Adrenal gland (tissue), 12 donors: ENCODE data around the gene MBD2. TPM values are rescaled to one million over a fixed set of nuclear protein-coding genes. Genes with fewer than 3 reads are reported as not detected.

ENCODE experiments used
- DNase-seq, 7 donors: peaks; one replicate each; pipeline ENCODE4 v3.0.0-alpha.2; 2019 to 2020
- H3K27ac ChIP-seq, 5 donors: fragments of 200-600 bp; sonication (generic) in 4 of 5; 1 replicate in 3 of 5; 2 replicates in 2 of 5; pipeline versions ENCODE4 v1.5.1 to v1.8.0; 2016 to 2020; ENCODE audit warnings: mild to moderate bottlenecking in 1 of 5
- H3K27me3 ChIP-seq: fragments of 200-600 bp; 2 replicates; pipeline ENCODE4 v1.8.0; 2021
- H3K36me3 ChIP-seq, 2 donors: fragments of 200-600 bp; replicated peaks in 1 of 2; 1 replicate in 1 of 2; 2 replicates in 1 of 2; pipeline versions ENCODE4 v1.5.1 to v1.8.0; 2018 to 2022
- H3K4me1 ChIP-seq, 2 donors: fragments of 200-600 bp; replicated peaks in 1 of 2; 1 replicate in 1 of 2; 2 replicates in 1 of 2; pipeline versions ENCODE4 v1.5.1 to v1.8.0; 2018 to 2021
- H3K4me3 ChIP-seq, 4 donors: fragments of 200-600 bp; sonication (generic) in 3 of 4; one replicate each; pipeline ENCODE4 v1.5.1; 2016 to 2018
- H3K9me3 ChIP-seq, 3 donors: fragments of 200-600 bp; sonication (generic) in 1 of 3; replicated peaks in 1 of 3; 1 replicate in 2 of 3; 2 replicates in 1 of 3; pipeline versions ENCODE4 v1.5.1 to v1.8.0; 2016 to 2021
- POLR2A ChIP-seq, 2 donors: fragments of 450-650 bp; IDR thresholded peaks; one replicate each; pipeline ENCODE4 v1.6.1; 2017; ENCODE audit warnings: antibody characterized with exemption in 2 of 2, mild to moderate bottlenecking in 2 of 2, moderate library complexity in 1 of 2
- WGBS, 4 donors: extraction: QIAGEN DNeasy Blood & Tissue Kit in 2 of 4; methylation state at CpG; one replicate each; pipeline versions ENCODE4 v1.1.5 to v1.1.7; 2013 to 2017; 5-methylcytosine and 5-hydroxymethylcytosine counted together
- intact Hi-C, 2 donors: fragments of 100-400 bp; cut with DNase I; formaldehyde crosslinking; loops; one replicate each; pipeline versions ENCODE4 v1.14.1 to v1.15.0; 2022 to 2023
- polyA plus RNA-seq, 3 donors: library from polyadenylated mRNA; stranded (reverse); fragments of 200-250 nt in 2 of 3; fragments of 350-450 nt in 1 of 3; fragmentation: Illumina TruSeq in 1 of 3; extraction: RNeasy Lipid Tissue Mini Kit (QIAGEN cat#74804) in 1 of 3; gene quantifications; one replicate each; pipeline ENCODE4 v1.2.3, GENCODE V29; 2013 to 2014
- total RNA-seq, 9 donors: library from RNA; depleted of rRNA in 4 of 9; stranded (reverse); fragments of >200 nt in 4 of 9; fragments of 120-200 nt in 1 of 9; fragmentation: NEBNext Ultra II Directional in 1 of 9; extraction: Animal tissue kit (Norgen Biotek cat#: 25700) in 1 of 9; gene quantifications; one replicate each; pipeline versions ENCODE4 v1.1.0 to v1.2.4, GENCODE V29; 2013 to 2023
- TF ChIP-seq, protein P1 (sequence below), 6 experiments: fragments of 450-650 bp in 4 of 6; fragments of 200-600 bp in 2 of 6; sonication (generic) in 1 of 6; IDR thresholded peaks; 1 replicate in 5 of 6; 2 replicates in 1 of 6; pipeline versions ENCODE4 v1.5.1 to v1.8.0; 2016 to 2021; ENCODE audit warnings: antibody characterized with exemption in 6 of 6, mild to moderate bottlenecking in 2 of 6, moderate library complexity in 1 of 6
- donor health status: healthy with polysubstance abuse.
- donor health status: Bipolar disorder and iron deficiency.
- donor health status: DM: yes; HTN: yes; CAD: no.
- donor health status: DM: no; HTN: no; CAD: no.
- donor health status: DM: no; HTN: no; CAD: no.
- donor health status: DM: yes; HTN: yes; CAD: no.

Gene MBD2
- total and polyA plus RNA-seq, 12 donors, result 13.5 to 70.8 (median 30.1) TPM

DNA sequence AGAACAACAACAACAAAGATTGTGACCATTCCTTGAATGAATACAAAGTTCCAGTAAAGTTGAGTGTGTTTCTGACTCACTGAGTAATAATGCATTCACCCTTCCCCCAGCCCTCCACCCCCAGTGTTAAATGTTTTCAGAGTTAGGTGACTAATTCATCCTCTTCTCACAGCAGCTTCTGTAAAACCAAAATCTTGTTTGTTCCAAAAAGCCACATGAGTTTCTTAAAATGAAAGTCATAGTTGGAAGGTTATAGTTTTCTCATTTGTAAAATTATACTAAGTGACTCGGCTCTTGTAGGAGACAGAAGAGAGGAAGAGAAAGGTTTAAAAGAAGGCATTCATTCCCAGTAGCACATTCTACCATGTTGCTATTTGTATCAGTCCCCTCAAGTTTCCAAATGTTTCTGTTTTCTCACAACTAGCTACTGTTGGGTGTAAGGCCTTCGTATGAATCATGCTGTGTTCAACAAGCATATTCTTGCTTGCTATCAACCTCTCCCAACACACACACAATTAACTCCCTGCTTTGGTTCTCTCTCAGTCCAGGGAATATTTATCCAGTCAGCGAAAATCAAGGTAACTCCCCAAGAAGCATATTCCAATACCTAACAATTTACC is 75.3 kb downstream of the MBD2 start:
- no peaks in the 10 kb centered on the region for H3K36me3 ChIP-seq
- WGBS, 4 donors, result 57 to 73% (median 71%) methylated on average over 3 of the region's 3 CpGs
- H3K4me1 ChIP-seq, result peaks cover 0 to 5% of the 10 kb centered on the region in 2 donors
- TF ChIP-seq, protein P1, sequence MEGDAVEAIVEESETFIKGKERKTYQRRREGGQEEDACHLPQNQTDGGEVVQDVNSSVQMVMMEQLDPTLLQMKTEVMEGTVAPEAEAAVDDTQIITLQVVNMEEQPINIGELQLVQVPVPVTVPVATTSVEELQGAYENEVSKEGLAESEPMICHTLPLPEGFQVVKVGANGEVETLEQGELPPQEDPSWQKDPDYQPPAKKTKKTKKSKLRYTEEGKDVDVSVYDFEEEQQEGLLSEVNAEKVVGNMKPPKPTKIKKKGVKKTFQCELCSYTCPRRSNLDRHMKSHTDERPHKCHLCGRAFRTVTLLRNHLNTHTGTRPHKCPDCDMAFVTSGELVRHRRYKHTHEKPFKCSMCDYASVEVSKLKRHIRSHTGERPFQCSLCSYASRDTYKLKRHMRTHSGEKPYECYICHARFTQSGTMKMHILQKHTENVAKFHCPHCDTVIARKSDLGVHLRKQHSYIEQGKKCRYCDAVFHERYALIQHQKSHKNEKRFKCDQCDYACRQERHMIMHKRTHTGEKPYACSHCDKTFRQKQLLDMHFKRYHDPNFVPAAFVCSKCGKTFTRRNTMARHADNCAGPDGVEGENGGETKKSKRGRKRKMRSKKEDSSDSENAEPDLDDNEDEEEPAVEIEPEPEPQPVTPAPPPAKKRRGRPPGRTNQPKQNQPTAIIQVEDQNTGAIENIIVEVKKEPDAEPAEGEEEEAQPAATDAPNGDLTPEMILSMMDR (IDR thresholded peaks at IDR 0.05), result no peak
- no peak for TF ChIP-seq POLR2A (IDR thresholded peaks at IDR 0.05)
- H3K9me3 ChIP-seq, result no peaks in the 10 kb centered on the region
- DNase-seq, result peak in 6 of 7 donors; percentile 52 to 78 (median 69)
- H3K4me3 ChIP-seq, result no peak overlapping the region
- H3K27me3 ChIP-seq, result no peaks in the 10 kb centered on the region
- intact Hi-C loops, result no loop called here
- peak overlapping the region in 3 of 5 donors; percentile 47 to 70 (median 66) for H3K27ac ChIP-seq

DNA sequence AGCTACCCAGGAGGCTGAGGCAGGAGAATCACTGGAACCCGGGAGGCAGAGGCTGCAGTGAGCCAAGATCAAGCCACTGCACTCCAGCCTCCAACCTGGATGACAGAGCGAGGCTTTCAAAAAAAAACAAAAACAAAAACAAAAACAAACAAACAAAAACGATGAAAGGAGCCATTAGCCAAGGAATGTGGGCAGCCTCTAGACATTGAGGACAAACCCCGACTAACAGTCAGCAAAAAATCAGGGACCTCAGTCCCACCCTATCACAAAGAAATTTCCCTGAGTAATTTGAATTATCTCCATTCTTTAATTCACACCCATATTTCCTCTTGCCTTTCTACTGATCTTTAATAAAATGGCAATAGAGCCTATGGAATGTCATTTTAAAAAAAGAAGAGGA is 75.8 kb downstream of the MBD2 start:
- Histone ChIP-seq H3K36me3 (no peaks in the 10 kb centered on the region), H3K4me1 (peaks cover 0 to 5% of the 10 kb centered on the region in 2 donors), H3K27me3 (no peaks in the 10 kb centered on the region), H3K27ac (peak overlapping the region in 2 of 5 donors; percentile 66 to 70), H3K4me3 (no peak overlapping the region), H3K9me3 (peaks cover 0 to 3% (median 0%) of the 10 kb centered on the region in 3 donors)
- 89 to 91% (median 90%) methylated on average over 4 of the region's 4 CpGs for WGBS, 4 donors
- intact Hi-C loops, result no loop called here
- TF ChIP-seq, protein P1 (IDR thresholded peaks at IDR 0.05), result no peak
- no peak for TF ChIP-seq POLR2A (IDR thresholded peaks at IDR 0.05)
- DNase-seq, result no peak

DNA sequence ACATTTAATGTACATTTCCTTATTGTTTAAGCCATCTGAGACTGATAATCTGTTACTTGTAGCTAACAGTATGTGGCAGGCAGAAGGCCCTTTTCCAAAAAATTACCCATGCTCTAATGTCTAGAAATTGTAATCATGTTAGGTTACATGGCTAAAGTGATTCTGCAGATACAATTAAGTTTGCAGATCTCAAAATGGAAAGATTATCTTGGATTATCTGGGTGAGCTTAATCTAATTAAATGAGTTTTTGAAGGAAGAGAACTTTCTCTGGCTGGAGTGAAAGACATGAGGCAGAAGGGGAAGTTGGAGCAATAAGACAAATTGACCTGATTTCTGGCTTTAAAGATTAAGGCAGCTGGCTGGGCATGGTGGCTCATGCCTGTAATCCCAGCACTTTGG is 76.3 kb downstream of the MBD2 start:
- intact Hi-C loops, result no loop called here
- H3K27ac ChIP-seq, result peak overlapping the region in 1 of 5 donors; percentile 27
- no peak for DNase-seq

DNA sequence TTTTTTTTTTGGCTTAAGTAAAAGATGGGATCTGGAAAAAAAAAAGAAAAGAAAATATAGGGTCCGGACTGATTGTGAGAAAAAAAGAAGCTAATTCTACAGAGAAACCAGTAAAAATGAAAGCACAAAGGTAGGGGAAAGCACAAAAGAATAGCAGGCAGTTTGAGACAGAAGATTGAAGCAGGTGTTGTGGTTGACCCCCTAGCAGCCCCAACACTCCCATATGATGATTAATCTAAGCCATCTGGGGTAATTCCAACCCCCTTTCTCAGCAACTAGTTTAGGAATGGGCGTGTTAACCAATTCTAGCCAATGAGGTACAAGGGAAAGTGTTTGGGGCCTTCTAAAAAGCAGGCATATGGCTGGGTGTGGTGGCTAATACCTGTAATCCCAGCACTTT is 77.0 kb downstream of the MBD2 start:
- no peak for DNase-seq
- intact Hi-C loops, result no loop called here
- H3K27ac ChIP-seq, result no peak overlapping the region

More for the DNA sequence above, 76.3 kb downstream of the MBD2 start:
- Histone ChIP-seq H3K27me3 (no peaks in the 10 kb centered on the region), H3K36me3 (no peaks in the 10 kb centered on the region), H3K9me3 (peaks cover 0 to 7% (median 0%) of the 10 kb centered on the region in 3 donors), H3K4me3 (no peak overlapping the region), H3K4me1 (peaks cover 0 to 5% of the 10 kb centered on the region in 2 donors)
- TF ChIP-seq POLR2A (IDR thresholded peaks at IDR 0.05), result no peak
- TF ChIP-seq, protein P1 (IDR thresholded peaks at IDR 0.05), result no peak

More for the DNA sequence above, 77.0 kb downstream of the MBD2 start:
- TF ChIP-seq, protein P1 (IDR thresholded peaks at IDR 0.05), result no peak
- TF ChIP-seq POLR2A (IDR thresholded peaks at IDR 0.05), result no peak
- no peak overlapping the region for H3K4me3 ChIP-seq
- H3K36me3 ChIP-seq, result no peaks in the 10 kb centered on the region
- H3K27me3 ChIP-seq, result no peaks in the 10 kb centered on the region
- WGBS, 4 donors, result 89 to 96% (median 91%) methylated on average over 2 of the region's 2 CpGs
- H3K4me1 ChIP-seq, result peaks cover 0 to 5% of the 10 kb centered on the region in 2 donors
- H3K9me3 ChIP-seq, result peaks cover 0 to 7% (median 0%) of the 10 kb centered on the region in 3 donors
